A673 (cell line): Measurements from ENCODE around the gene RIPK3. TPM values are rescaled to one million over a fixed set of nuclear protein-coding genes. Genes with fewer than 3 reads are reported as not detected.

Experiments used
- BruUV-seq: library from RNA; stranded (reverse); fragments of 400-500 nt; replicated peaks from 2 replicates; lab custom pipeline; 2021; lab: Mats Ljungman, UMichigan
- CTCF ChIA-PET: fragments of 300-600 bp; sonication (Branson Sonifier 250); formaldehyde crosslinking; loops from one replicate; lab custom pipeline; 2022; ENCODE audit warnings: antibody characterized with exemption; lab: Charles Lee
- POLR2A ChIA-PET: fragments of 300-600 bp; sonication (Branson Sonifier 250); formaldehyde crosslinking; loops from one replicate; lab custom pipeline; 2022; ENCODE audit warnings: antibody characterized with exemption; ENCODE audit not compliant: low non-redundant PET; lab: Charles Lee
- DNase-seq: peaks from one replicate; pipeline ENCODE4 v3.0.0-alpha.2; 2015; ENCODE audit warnings: low spot score
- H3K27ac ChIP-seq: fragments of 200-600 bp; sonication (generic); 2 replicates; pipeline ENCODE4 v1.5.1; 2016; ENCODE audit warnings: mixed run types, low read depth, mild to moderate bottlenecking, mixed read lengths, antibody characterized with exemption, low read length; ENCODE audit not compliant: poor library complexity, severe bottlenecking
- H3K27me3 ChIP-seq: fragments of 200-600 bp; sonication (generic); replicated peaks from 2 replicates; pipeline ENCODE4 v1.6.1; 2017; ENCODE audit warnings: mixed run types, low read depth, mild to moderate bottlenecking, mixed read lengths, antibody characterized with exemption, low read length; ENCODE audit not compliant: insufficient read depth, poor library complexity
- H3K36me3 ChIP-seq: fragments of 200-600 bp; sonication (generic); 2 replicates; pipeline ENCODE4 v1.6.1; 2016; ENCODE audit warnings: mixed run types, mild to moderate bottlenecking, mixed read lengths, antibody characterized with exemption, low read length; ENCODE audit not compliant: insufficient read depth, poor library complexity, severe bottlenecking
- H3K4me1 ChIP-seq: fragments of 200-600 bp; sonication (generic); 2 replicates; pipeline ENCODE4 v1.6.1; 2017; ENCODE audit warnings: mixed run types, mild to moderate bottlenecking, mixed read lengths, antibody characterized with exemption, low read length; ENCODE audit not compliant: insufficient read depth, poor library complexity, severe bottlenecking
- H3K4me3 ChIP-seq: fragments of 200-600 bp; sonication (generic); 2 replicates; pipeline ENCODE4 v1.5.1; 2016; ENCODE audit warnings: low read depth, mixed run types, mild to moderate bottlenecking, mixed read lengths, low read length; ENCODE audit not compliant: poor library complexity, severe bottlenecking
- H3K9me3 ChIP-seq: fragments of 200-600 bp; sonication (generic); 2 replicates; pipeline ENCODE4 v1.6.1; 2016; ENCODE audit warnings: mixed run types, low read depth, mild to moderate bottlenecking, mixed read lengths, antibody characterized with exemption, low read length; ENCODE audit not compliant: poor library complexity, severe bottlenecking
- EZH2 ChIP-seq: fragments of 200-600 bp; sonication (generic); IDR thresholded peaks from 2 replicates; pipeline ENCODE4 v1.6.1; 2017; ENCODE audit warnings: borderline replicate concordance, low read depth, mild to moderate bottlenecking, mixed read lengths, antibody characterized with exemption, low read length; ENCODE audit not compliant: poor library complexity, severe bottlenecking
- intact Hi-C: fragments of 100-400 bp; cut with micrococcal nuclease; formaldehyde crosslinking; loops from one replicate; pipeline ENCODE4 v1.10.0; 2022; ENCODE audit not compliant: unreplicated experiment
- total RNA-seq: library from RNA; stranded (reverse); gene quantifications from 2 replicates; pipeline ENCODE4 v1.2.3, GENCODE V29; 2021
- TF ChIP-seq, protein P1 (sequence below): fragments of 300-800, 200-600 bp; sonication (generic); conservative IDR thresholded peaks from 2 replicates; pipeline ENCODE4 v1.5.1; 2017; ENCODE audit warnings: low read depth, mild to moderate bottlenecking, antibody characterized with exemption, low read length, moderate library complexity, mixed read lengths

RIPK3 gene
- total RNA-seq, 1 experiment from 2014 or later, result not detected

DNA sequence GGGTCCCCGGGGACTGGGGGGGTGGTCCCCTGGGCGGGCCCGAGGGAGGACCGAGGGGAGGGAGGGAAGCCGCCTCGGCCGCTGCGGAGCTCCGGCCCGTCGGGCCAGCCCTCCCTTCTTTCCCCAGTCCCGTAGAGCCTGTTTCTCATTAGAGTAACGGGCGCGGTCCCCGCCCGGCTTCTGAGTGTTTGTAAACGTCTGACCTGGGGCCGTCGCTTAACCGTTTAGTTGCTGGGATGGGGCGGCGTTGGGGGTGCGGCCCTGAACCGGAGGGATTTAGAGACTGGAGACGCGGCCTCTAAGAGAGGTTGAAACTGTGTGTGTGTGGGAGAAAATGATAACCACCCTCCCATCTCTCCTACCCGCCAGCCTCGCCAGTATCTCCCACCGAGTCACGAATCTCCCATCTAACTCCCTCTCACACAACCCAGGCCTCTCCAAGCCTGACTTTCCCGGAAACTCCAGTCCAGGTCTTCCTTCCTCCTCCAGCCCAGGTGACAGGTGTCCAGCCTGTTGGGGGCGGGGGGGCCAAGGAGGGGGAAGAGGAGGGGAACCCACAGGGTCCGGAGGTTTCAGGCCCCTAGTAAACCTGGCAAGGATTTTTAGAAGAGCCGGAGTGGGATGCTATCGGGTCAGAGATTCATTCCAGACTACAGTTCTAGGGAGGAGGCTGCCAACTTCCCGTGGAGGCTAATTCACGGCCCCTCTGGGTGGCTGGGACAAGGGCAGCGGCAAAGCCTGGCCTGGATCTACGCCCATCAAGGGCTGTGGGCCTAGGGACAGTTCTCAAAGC, 27.1 kb upstream of the RIPK3 start:
- intact Hi-C loops, result loop anchor here (1.0 to 5.0 kb wide), 3 partner anchors 31 to 45 kb away; no protein-coding TSS in a partner anchor
- CTCF ChIA-PET, result interaction anchor here (0.7 to 2.1 kb wide), 3 partner anchors 63 to 389 kb away, joined by 4 to 14 read pairs (median 4); partner anchors contain the start of genes CBLN3 and KHNYN
- Histone ChIP-seq H3K36me3 (no peaks in the 10 kb centered on the region), H3K4me1 (peaks cover 12% of the 10 kb centered on the region), H3K27ac (peak overlapping the region; percentile 91), H3K27me3 (no peaks in the 10 kb centered on the region), H3K4me3 (peak overlapping the region; percentile 95), H3K9me3 (no peaks in the 10 kb centered on the region)
- BruUV-seq, result no TSS peak
- DNase-seq, result peak; percentile 96
- TF ChIP-seq, protein P1, sequence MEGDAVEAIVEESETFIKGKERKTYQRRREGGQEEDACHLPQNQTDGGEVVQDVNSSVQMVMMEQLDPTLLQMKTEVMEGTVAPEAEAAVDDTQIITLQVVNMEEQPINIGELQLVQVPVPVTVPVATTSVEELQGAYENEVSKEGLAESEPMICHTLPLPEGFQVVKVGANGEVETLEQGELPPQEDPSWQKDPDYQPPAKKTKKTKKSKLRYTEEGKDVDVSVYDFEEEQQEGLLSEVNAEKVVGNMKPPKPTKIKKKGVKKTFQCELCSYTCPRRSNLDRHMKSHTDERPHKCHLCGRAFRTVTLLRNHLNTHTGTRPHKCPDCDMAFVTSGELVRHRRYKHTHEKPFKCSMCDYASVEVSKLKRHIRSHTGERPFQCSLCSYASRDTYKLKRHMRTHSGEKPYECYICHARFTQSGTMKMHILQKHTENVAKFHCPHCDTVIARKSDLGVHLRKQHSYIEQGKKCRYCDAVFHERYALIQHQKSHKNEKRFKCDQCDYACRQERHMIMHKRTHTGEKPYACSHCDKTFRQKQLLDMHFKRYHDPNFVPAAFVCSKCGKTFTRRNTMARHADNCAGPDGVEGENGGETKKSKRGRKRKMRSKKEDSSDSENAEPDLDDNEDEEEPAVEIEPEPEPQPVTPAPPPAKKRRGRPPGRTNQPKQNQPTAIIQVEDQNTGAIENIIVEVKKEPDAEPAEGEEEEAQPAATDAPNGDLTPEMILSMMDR, result no peak
- no peak for TF ChIP-seq EZH2
- POLR2A ChIA-PET, result no interaction called here

DNA sequence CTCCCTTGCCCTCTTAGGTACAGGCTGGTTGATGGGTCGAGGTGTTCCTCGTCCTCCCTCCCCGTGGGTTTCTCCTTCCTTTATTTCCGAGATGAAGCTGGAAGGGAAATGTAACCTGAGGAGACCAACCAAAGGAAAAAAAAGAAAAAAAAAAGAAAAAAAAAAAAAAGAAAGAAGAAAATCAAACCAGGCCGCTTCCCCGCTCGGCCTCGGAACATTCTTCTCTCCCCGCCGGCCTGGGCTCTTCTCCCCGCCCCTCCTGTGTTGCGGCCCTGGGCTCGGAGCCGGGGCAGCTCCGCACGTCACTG, 26.6 kb upstream of the RIPK3 start:
- intact Hi-C loops, result loop anchor here (5.0 kb wide), 1 partner anchor 46 kb away; no protein-coding TSS in a partner anchor
- no peaks in the 10 kb centered on the region for H3K36me3 ChIP-seq
- H3K4me3 ChIP-seq, result peak overlapping the region; percentile 95
- POLR2A ChIA-PET, result interaction anchor here (0.7 kb wide), 1 partner anchor 74 kb away, joined by 16 read pairs; no protein-coding TSS in a partner anchor
- peak overlapping the region; percentile 91 for H3K27ac ChIP-seq
- H3K27me3 ChIP-seq, result no peaks in the 10 kb centered on the region
- no peaks in the 10 kb centered on the region for H3K9me3 ChIP-seq
- BruUV-seq, result no TSS peak
- peaks cover 12% of the 10 kb centered on the region for H3K4me1 ChIP-seq
- TF ChIP-seq, protein P1, result no peak
- TF ChIP-seq EZH2, result no peak
- CTCF ChIA-PET, result interaction anchor here (0.7 to 2.1 kb wide), 3 partner anchors 63 to 389 kb away, joined by 4 to 14 read pairs (median 4); partner anchors contain the start of genes CBLN3 and KHNYN
- no peak for DNase-seq

DNA sequence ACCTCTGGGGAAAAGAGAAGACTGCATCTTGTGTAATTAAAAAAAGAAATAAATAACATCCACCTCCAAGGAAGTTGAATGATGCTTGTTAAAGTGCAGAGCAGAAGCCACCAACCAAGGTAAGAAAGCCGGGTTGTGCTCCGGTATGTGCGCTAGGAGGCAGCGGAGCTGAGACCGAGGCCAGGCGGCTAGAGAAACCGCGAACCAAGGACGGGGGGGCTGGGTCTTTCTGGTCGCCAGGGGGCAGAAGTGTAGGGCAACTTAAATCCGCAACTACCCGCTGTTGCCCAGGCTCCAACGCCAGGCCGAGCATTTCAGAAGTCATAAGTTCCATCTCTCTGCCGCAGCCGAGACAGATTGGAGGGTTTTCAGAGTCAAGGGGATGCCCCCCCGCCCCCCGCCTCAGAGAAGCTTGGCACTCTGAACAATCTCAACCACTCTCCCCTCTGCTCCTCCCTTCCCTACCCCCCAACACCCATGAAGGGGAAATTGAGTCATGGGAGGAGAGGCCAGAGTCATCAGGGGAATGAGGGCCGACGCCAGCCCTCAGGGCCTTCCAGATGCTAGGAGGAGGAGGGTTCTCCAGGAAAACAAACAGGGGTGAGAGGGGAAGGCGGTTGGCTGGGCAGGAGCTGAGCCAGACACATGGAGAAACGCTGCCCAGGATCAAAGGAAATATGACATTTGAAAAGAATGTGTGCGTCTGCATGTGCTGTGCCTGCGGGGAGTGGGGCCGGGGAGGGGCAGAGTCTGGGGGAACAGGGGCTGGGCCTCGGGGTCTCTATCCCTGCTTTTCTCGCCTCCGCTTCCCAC, 26.0 kb upstream of the RIPK3 start:
- Histone ChIP-seq H3K9me3 (no peaks in the 10 kb centered on the region), H3K27me3 (no peaks in the 10 kb centered on the region), H3K4me1 (peaks cover 12% of the 10 kb centered on the region), H3K27ac (peak overlapping the region; percentile 91), H3K4me3 (peak overlapping the region; percentile 95), H3K36me3 (no peaks in the 10 kb centered on the region)
- intact Hi-C loops, result loop anchor here (2.0 to 5.0 kb wide), 2 partner anchors 46 to 65 kb away; no protein-coding TSS in a partner anchor
- POLR2A ChIA-PET, result interaction anchor here (0.7 kb wide), 1 partner anchor 74 kb away, joined by 16 read pairs; no protein-coding TSS in a partner anchor
- CTCF ChIA-PET, result interaction anchor here (0.7 to 2.1 kb wide), 3 partner anchors 64 to 71 kb away, joined by 3 to 14 read pairs (median 4); partner anchors contain the start of genes CBLN3 and KHNYN
- BruUV-seq, result TSS peak; percentile 89
- peak; percentile 77 for DNase-seq
- TF ChIP-seq, protein P1, result peak; percentile 65
- TF ChIP-seq EZH2, result no peak
